ENCODE results near the gene TTC19. TPM values are rescaled to one million over a fixed set of nuclear protein-coding genes. Genes with fewer than 3 reads are reported as not detected.

The TTC19 gene, protein sequence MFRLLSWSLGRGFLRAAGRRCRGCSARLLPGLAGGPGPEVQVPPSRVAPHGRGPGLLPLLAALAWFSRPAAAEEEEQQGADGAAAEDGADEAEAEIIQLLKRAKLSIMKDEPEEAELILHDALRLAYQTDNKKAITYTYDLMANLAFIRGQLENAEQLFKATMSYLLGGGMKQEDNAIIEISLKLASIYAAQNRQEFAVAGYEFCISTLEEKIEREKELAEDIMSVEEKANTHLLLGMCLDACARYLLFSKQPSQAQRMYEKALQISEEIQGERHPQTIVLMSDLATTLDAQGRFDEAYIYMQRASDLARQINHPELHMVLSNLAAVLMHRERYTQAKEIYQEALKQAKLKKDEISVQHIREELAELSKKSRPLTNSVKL
- polyA plus RNA-seq (2013) = 61.0 TPM

DNA sequence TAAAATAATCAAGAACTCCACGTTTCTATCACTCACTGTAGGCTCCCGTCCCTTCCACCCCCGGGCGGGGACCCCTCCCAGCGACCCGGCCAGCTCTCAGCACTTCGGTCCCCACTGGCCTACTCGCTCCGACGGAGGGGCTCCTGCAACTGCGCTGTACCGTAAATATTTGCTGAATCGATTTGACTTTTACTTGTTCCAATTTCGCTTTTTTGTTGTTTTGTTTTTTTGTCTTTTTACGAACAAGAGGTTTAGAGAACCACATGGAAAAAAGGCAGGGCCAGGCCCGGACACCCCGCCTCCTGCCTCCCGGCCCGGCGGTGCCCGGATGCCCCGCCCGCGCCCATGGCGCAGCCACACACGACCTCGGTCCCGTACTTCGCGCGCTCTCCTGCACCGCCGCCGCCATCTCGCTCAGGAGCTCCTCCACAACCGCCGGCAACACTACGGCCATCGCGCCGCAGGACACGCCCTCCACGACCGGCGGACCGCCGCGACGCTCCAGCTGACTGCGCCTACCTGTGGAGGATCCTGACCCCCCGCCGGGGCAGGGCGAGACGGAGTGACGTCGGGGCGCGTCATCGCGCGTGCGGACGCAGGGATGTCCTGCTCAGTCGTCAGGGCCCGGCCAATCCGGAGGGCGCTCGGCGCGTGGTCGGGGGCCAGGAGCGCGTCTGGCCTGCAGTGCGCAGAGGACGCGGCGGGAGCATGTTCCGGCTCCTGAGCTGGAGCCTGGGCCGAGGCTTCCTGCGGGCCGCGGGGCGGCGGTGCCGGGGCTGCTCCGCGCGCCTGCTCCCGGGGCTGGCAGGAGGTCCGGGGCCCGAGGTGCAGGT lies at the start of gene TTC19, which contains the start of gene ZSWIM7:
Gene TTC19, plus strand, starts transcription at position 684 of the 833 bp plus-strand sequence. Its CDS starts 25 bp downstream, at position 709.
Gene ZSWIM7, minus strand, starts transcription at position 564 of the 833 bp plus-strand sequence. Its CDS starts 110 bp downstream, at position 454.
- ChIA-PET POLR2A (interaction anchor here (0.7 to 2.2 kb wide), 5 partner anchors 16 to 55 kb away, joined by 3 to 5 read pairs (median 4); partner anchors contain the start of gene ADORA2B), CTCF (interaction anchor here (0.6 to 2.9 kb wide), 7 partner anchors 10 to 171 kb away, joined by 3 to 10 read pairs (median 3); no protein-coding TSS in a partner anchor)
- WGBS (ENCODE audit: insufficient coverage) = under 1% methylated on average over 86 of the region's 91 CpGs
- H3K36me3 ChIP-seq (ENCODE audit: control insufficient read depth in 4 of 4, insufficient read depth in 4 of 4, low read length in 3 of 4) = peaks cover 10 to 48% (median 34%) of the 10 kb centered on the region in 4 experiments
- peak within 1 kb of the TSS; percentile 55 to 92 for H3K27ac ChIP-seq (ENCODE audit: insufficient read depth in 1 of 2, low read depth in 1 of 2, low read length in 2 of 2, poor library complexity in 1 of 2, severe bottlenecking in 2 of 2)
- H3K4me3 ChIP-seq (ENCODE audit: control insufficient read depth in 1 of 7, extremely low read depth in 1 of 7, insufficient read depth in 4 of 7, low read depth in 2 of 7, low read length in 6 of 7) = peak within 1 kb of the TSS; percentile 58 to 92 (median 86)
- no peaks in the 10 kb centered on the region for H3K27me3 ChIP-seq (replicated peaks in 2 of 5; ENCODE audit: control insufficient read depth in 4 of 5, insufficient read depth in 5 of 5, low read length in 4 of 5)
- H3K9me3 ChIP-seq (ENCODE audit: control extremely low read depth in 1 of 5, control insufficient read depth in 4 of 5, insufficient read depth in 2 of 5, low read depth in 1 of 5, low read length in 4 of 5) = peaks cover 0 to 5% (median 3%) of the 10 kb centered on the region in 5 experiments
- peak; percentile 90 to 97 (median 96) for DNase-seq
- H3K4me1 ChIP-seq (ENCODE audit: control extremely low read depth in 1 of 4, control insufficient read depth in 4 of 4, insufficient read depth in 4 of 4, low read length in 3 of 4) = peaks cover 9 to 24% (median 18%) of the 10 kb centered on the region in 4 experiments

DNA sequence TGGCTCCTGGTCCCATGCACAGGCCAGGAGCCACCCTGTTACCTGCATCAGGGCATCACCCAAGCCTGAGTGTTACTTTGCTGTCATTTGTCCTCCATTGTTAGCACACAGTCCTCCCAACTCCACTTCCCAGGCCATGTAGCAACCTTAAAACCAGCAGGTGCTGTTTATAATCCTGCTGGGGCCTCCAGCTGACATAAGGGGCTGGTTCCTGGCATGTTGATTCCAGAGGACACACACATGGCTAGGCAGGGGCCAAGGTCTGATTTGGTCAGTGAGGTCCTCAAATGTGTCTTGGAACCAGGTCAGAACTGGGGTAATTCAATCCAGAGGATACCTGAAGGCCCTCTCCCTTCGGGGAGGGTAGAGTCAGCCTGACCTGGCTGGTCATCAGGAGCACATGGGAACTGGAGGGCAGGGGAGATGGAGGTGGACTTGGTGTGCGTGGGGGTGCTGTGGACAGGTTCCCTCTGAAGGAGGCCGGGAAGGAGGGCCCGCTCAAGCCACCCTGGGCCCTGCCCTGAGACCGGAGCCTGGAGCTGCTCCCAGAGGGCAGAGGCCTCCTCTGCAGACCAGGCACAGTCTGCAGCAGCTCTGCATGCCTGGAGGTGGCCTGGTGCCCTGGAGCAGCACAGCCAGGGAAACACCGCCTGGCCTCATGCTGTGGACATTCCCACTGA lies 48.1 kb upstream of the TTC19 start:
- Histone ChIP-seq H3K27ac (ENCODE audit: insufficient read depth in 1 of 2, low read depth in 1 of 2, low read length in 2 of 2, poor library complexity in 1 of 2, severe bottlenecking in 2 of 2) (no peak overlapping the region), H3K4me1 (ENCODE audit: control extremely low read depth in 1 of 4, control insufficient read depth in 4 of 4, insufficient read depth in 4 of 4, low read length in 3 of 4) (peaks cover 0 to 25% (median 5%) of the 10 kb centered on the region in 4 experiments), H3K9me3 (ENCODE audit: control extremely low read depth in 1 of 5, control insufficient read depth in 4 of 5, insufficient read depth in 2 of 5, low read depth in 1 of 5, low read length in 4 of 5) (no peaks in the 10 kb centered on the region), H3K27me3 (replicated peaks in 2 of 5; ENCODE audit: control insufficient read depth in 4 of 5, insufficient read depth in 5 of 5, low read length in 4 of 5) (no peaks in the 10 kb centered on the region), H3K36me3 (ENCODE audit: control insufficient read depth in 4 of 4, insufficient read depth in 4 of 4, low read length in 3 of 4) (peaks cover 0 to 9% (median 0%) of the 10 kb centered on the region in 4 experiments), H3K4me3 (ENCODE audit: control insufficient read depth in 1 of 7, extremely low read depth in 1 of 7, insufficient read depth in 4 of 7, low read depth in 2 of 7, low read length in 6 of 7) (no peak overlapping the region)
- 100% methylated on average over 3 of the region's 6 CpGs for WGBS (ENCODE audit: insufficient coverage)
- CTCF ChIA-PET = no interaction called here
- DNase-seq = no peak
- POLR2A ChIA-PET = no interaction called here

DNA sequence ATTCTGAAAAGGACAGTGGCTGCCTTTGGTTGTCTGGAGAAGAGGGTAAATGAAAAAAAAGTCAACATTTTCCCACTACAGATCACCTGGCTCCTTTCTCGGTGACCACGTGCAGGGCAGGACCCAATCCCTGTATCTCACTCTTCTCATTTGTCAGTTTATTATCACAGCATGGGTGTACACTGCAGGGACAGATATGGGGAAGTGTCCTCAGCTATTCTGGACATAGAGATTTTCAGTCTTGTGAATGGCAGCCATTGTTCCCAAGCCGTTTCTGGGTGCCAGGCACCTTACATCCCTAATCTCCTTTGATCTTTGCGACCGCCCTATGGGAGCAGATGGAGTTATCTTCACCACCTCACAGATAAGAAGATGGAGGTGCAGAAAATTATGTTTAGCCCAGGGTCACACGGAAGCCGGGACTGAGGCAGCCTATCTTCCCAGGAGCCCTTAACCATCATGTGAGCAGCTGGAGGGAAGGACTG lies 47.5 kb upstream of the TTC19 start:
- H3K27ac ChIP-seq (ENCODE audit: insufficient read depth in 1 of 2, low read depth in 1 of 2, low read length in 2 of 2, poor library complexity in 1 of 2, severe bottlenecking in 2 of 2) = no peak overlapping the region
- DNase-seq = no peak
- no peak overlapping the region for H3K4me3 ChIP-seq (ENCODE audit: control insufficient read depth in 1 of 7, extremely low read depth in 1 of 7, insufficient read depth in 4 of 7, low read depth in 2 of 7, low read length in 6 of 7)
- no peaks in the 10 kb centered on the region for H3K9me3 ChIP-seq (ENCODE audit: control extremely low read depth in 1 of 5, control insufficient read depth in 4 of 5, insufficient read depth in 2 of 5, low read depth in 1 of 5, low read length in 4 of 5)
- POLR2A ChIA-PET = interaction anchor here (0.6 kb wide), 1 partner anchor 47 kb away, joined by 3 read pairs; the partner anchor contains the start of genes TTC19 and ZSWIM7
- peaks cover 0 to 9% (median 0%) of the 10 kb centered on the region in 4 experiments for H3K36me3 ChIP-seq (ENCODE audit: control insufficient read depth in 4 of 4, insufficient read depth in 4 of 4, low read length in 3 of 4)
- no peaks in the 10 kb centered on the region for H3K27me3 ChIP-seq (replicated peaks in 2 of 5; ENCODE audit: control insufficient read depth in 4 of 5, insufficient read depth in 5 of 5, low read length in 4 of 5)
- CTCF ChIA-PET = no interaction called here
- 90% methylated on average over 3 of the region's 7 CpGs for WGBS (ENCODE audit: insufficient coverage)
- H3K4me1 ChIP-seq (ENCODE audit: control extremely low read depth in 1 of 4, control insufficient read depth in 4 of 4, insufficient read depth in 4 of 4, low read length in 3 of 4) = peaks cover 0 to 25% (median 7%) of the 10 kb centered on the region in 4 experiments

DNA sequence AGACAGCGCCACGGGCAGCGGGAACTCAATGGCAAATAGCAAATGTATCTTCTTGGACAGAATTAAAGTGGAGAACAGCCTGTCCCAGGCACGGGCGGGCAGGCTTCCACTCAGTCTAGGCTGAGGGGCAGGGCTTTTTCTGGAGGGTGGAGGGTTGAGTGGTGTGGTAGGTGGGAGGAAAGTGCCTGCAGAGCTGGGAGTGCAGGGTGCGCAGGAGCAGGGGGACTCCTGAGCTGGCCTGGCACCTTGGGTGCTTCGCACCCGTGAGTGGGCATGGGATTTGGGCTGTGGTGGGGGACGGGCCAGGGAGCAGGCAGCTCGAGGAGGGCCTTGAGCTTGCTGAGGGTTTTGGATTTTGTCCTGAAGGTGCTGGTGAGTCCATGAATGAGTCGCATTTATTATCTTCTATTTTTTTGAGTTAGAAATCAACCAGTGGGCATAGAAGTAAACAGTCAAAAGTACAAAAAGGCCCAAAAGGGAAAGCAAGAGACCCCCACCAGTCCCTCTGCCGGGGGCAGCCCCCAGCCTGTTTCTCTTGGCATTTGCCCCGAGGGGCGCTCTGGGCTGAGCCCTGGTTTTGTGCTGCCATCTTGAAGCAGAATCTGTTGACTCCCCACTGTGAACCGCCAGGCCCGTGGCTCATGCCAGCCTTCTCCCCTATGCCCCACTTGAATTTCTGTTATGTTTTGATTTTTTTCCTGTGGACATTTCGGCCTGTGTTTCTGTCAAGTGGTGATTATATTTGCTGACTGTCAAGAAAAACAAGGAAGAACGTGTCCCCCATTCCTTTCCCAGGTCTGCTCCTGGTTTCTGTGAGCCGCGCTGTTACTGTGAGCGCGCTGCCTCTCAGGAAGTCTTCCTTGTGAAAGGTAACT lies 46.5 kb upstream of the TTC19 start:
- Histone ChIP-seq H3K27me3 (replicated peaks in 2 of 5; ENCODE audit: control insufficient read depth in 4 of 5, insufficient read depth in 5 of 5, low read length in 4 of 5) (no peaks in the 10 kb centered on the region), H3K27ac (ENCODE audit: insufficient read depth in 1 of 2, low read depth in 1 of 2, low read length in 2 of 2, poor library complexity in 1 of 2, severe bottlenecking in 2 of 2) (no peak overlapping the region), H3K36me3 (ENCODE audit: control insufficient read depth in 4 of 4, insufficient read depth in 4 of 4, low read length in 3 of 4) (peaks cover 0 to 6% (median 0%) of the 10 kb centered on the region in 4 experiments), H3K9me3 (ENCODE audit: control extremely low read depth in 1 of 5, control insufficient read depth in 4 of 5, insufficient read depth in 2 of 5, low read depth in 1 of 5, low read length in 4 of 5) (no peaks in the 10 kb centered on the region), H3K4me1 (ENCODE audit: control extremely low read depth in 1 of 4, control insufficient read depth in 4 of 4, insufficient read depth in 4 of 4, low read length in 3 of 4) (peaks cover under 1 to 27% (median 14%) of the 10 kb centered on the region in 4 experiments), H3K4me3 (ENCODE audit: control insufficient read depth in 1 of 7, extremely low read depth in 1 of 7, insufficient read depth in 4 of 7, low read depth in 2 of 7, low read length in 6 of 7) (no peak overlapping the region)
- ChIA-PET CTCF (no interaction called here), POLR2A (no interaction called here)
- DNase-seq = no peak
- 91% methylated on average over 19 of the region's 22 CpGs for WGBS (ENCODE audit: insufficient coverage)

DNA sequence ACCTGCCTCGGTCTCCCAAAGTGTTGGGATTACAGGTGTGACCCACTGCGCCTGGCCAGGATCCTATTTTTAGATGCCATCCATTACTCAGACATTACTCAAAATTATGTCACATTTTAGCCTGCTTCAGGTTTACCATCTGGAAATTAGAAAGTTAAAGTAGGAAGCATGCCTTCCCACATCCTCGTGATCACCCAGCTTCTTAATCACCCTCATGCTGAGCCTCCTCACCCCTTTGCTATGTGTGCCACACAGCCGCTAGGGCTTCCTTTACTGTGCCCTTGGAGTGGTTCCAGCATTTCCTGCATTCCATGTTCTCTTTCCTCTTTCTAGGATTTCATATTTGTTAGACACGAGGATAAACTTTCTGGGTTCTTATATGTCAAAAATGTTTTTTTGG lies 45.4 kb upstream of the TTC19 start:
- DNase-seq = peak in 2 of 3 donors; percentile 64 to 77
- H3K27ac ChIP-seq (ENCODE audit: insufficient read depth in 1 of 2, low read depth in 1 of 2, low read length in 2 of 2, poor library complexity in 1 of 2, severe bottlenecking in 2 of 2) = no peak overlapping the region
- H3K27me3 ChIP-seq (replicated peaks in 2 of 5; ENCODE audit: control insufficient read depth in 4 of 5, insufficient read depth in 5 of 5, low read length in 4 of 5) = no peaks in the 10 kb centered on the region
- H3K4me1 ChIP-seq (ENCODE audit: control extremely low read depth in 1 of 4, control insufficient read depth in 4 of 4, insufficient read depth in 4 of 4, low read length in 3 of 4) = peaks cover 9 to 38% (median 24%) of the 10 kb centered on the region in 4 experiments
- 39% methylated on average over 2 of the region's 5 CpGs for WGBS (ENCODE audit: insufficient coverage)
- CTCF ChIA-PET = no interaction called here
- H3K9me3 ChIP-seq (ENCODE audit: control extremely low read depth in 1 of 5, control insufficient read depth in 4 of 5, insufficient read depth in 2 of 5, low read depth in 1 of 5, low read length in 4 of 5) = no peaks in the 10 kb centered on the region
- POLR2A ChIA-PET = no interaction called here
- peaks cover 0 to 6% (median 0%) of the 10 kb centered on the region in 4 experiments for H3K36me3 ChIP-seq (ENCODE audit: control insufficient read depth in 4 of 4, insufficient read depth in 4 of 4, low read length in 3 of 4)
- no peak overlapping the region for H3K4me3 ChIP-seq (ENCODE audit: control insufficient read depth in 1 of 7, extremely low read depth in 1 of 7, insufficient read depth in 4 of 7, low read depth in 2 of 7, low read length in 6 of 7)
